ENCODE measurements around the gene CRELD2. TPM values are rescaled to one million over a fixed set of nuclear protein-coding genes. Genes with fewer than 3 reads are reported as not detected.

CRELD2 gene
- total RNA-seq, 1 experiment from 2014 or later, result 71.8 TPM

DNA sequence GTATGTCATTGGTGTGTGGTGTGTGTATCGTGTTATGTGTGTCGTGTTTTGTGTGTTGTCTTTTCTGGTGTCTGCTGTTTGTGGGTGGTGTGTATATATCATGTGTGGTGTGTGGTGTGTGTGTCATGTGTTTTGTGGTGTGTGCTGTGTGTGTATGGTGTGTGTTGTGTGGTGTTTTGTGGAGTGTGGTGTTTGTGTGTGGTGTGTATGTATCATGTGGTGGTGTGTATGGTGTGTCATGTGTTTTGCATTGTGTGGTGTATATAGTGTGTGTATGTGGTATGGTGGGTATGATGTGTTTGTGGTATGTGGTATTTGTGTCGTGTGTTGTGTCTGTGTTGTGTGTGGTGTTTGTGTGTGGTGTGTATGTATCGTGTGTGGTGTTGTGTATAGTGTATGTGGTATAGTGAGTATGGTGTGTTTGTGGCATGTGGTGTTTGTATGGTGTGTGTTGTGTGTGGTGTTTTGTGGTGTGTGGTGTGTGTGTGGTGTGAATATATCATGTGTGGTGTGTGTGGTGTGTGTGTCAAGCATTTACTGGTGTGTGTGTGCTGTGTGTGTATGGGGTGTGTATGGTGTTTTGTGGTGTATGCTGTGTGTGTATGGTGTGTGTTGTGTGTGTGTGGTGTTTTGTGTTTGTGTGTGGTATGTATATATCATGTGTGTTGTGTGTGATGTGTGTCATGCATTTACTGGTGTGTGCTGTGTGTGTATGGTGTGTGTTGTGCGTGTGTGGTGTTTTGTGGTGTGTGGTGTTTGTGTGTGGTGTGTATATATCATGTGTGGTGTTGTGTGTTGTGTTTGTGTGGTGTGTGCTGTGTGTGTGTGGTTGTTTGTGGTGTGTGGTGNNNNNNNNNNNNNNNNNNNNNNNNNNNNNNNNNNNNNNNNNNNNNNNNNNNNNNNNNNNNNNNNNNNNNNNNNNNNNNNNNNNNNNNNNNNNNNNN, 54.9 kb downstream of the CRELD2 start:
- Histone ChIP-seq H3K4me3 (no peak overlapping the region), H3K36me3 (no peaks in the 10 kb centered on the region), H3K27me3 (no peaks in the 10 kb centered on the region), H3K9me3 (no peaks in the 10 kb centered on the region)
- DNase-seq, result no peak

DNA sequence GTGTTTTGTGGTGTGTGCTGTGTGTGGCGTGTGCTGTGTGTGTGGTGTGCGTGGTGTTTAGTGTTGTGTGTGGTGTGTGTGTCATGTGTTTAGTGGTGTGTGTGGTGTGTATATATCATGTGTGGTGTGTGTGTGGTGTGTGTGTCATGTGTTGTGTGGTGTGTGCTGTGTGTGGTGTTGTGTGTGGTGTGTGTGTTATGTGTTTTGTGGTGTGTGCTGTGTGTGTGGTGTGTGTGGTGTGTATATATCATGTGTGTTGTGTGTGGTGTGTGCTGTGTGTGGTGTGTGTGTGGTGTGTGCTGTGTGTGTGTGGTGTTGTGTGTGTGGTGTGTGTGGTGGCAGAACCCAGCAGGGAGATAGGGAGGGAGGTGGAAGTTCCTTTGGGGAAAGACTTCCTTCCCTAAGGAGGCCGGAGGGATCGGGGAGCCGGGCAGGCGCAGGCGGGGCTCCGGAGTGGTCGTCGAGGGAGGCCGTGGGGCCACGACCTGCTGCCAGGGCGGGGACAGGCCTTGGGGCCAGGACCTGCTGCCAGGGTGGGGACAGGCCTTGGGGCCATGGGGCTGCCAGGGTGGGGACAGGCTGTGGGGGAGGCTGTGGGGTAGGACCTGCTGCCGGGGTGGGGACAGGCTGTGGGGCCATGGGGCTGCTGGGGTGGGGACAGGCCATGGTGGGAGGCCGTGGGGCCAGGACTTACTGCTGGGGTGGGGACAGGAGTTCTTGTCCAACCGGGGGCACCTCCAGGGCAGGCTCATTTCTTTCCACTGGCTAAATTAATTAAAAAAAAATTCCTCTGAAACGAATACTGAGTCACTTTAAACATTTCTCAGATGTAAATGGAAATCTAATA, 57.3 kb downstream of the CRELD2 start:
- H3K9me3 ChIP-seq, result peaks cover 3% of the 10 kb centered on the region; the same call in 1 of the 2 replicates
- DNase-seq, result no peak
- no peaks in the 10 kb centered on the region for H3K36me3 ChIP-seq
- H3K4me3 ChIP-seq, result no peak overlapping the region
- no peaks in the 10 kb centered on the region for H3K27me3 ChIP-seq

DNA sequence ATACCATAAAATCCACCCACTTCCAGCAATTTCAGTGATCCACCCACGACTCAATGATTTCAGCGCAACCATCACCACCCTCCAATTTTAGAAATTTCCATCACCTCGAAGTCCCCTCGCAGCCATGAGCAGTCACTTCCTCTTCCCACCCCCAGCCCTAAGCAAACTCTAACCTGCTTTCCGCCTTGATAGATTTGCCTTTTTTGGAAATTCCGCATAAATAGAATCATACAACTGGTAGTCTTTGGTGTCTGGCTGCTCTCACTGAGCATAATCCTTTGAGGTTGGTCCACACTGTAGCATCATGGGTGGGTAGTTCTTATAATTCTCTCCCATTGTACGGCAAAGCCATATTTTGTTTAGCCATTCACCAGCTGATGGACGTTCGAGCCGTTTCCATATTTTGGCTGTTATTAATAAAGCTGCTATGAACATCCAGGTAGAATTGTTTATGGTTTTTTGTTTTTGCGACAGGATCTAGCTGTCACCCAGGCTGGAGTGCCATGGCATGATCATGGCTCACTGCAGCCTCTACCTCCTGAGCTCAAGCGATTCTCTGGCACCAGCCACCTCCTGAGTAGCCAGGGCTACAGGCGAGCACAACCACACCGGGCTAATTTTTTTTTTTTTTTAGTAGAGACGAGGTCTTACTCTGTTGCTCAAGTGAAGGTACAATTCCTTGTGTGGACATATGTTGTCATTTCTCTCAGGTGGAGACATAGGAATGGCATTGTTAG, 58.2 kb downstream of the CRELD2 start:
- no peak for DNase-seq
- H3K4me3 ChIP-seq, result no peak overlapping the region
- H3K27me3 ChIP-seq, result no peaks in the 10 kb centered on the region
- H3K9me3 ChIP-seq, result peaks cover 3% of the 10 kb centered on the region; the same call in 1 of the 2 replicates
- no peaks in the 10 kb centered on the region for H3K36me3 ChIP-seq

Other genes starting within 250 kb of the CRELD2 start
- gene BRD1, start 90.8 kb upstream of the CRELD2 start, total RNA-seq (2014; rRNA removed; shearing (Covaris generic); ENCODE audit: low replicate concordance), result 17.3 and 18.0 TPM in 2 replicates
- gene ZBED4, start 64.8 kb upstream of the CRELD2 start, total RNA-seq (2014; rRNA removed; shearing (Covaris generic); ENCODE audit: low replicate concordance), result 5.8 and 9.4 TPM in 2 replicates
- 14.1 and 34.2 TPM in 2 replicates for gene ALG12, start 196 bp upstream of the CRELD2 start, total RNA-seq (2014; rRNA removed; shearing (Covaris generic); ENCODE audit: low replicate concordance)
- gene PIM3, start 42.1 kb downstream of the CRELD2 start, total RNA-seq (2014; rRNA removed; shearing (Covaris generic); ENCODE audit: low replicate concordance), result 29.3 and 37.1 TPM in 2 replicates
- not detected in 2 replicates for gene IL17REL, start 94.1 kb downstream of the CRELD2 start, total RNA-seq (2014; rRNA removed; shearing (Covaris generic); ENCODE audit: low replicate concordance)
- gene TTLL8, start 139.7 kb downstream of the CRELD2 start, total RNA-seq (2014; rRNA removed; shearing (Covaris generic); ENCODE audit: low replicate concordance), result not detected in 2 replicates
- gene MLC1, start 166.8 kb downstream of the CRELD2 start, total RNA-seq (2014; rRNA removed; shearing (Covaris generic); ENCODE audit: low replicate concordance), result not detected in 2 replicates
- not detected in 2 replicates for gene MOV10L1, start 171.4 kb downstream of the CRELD2 start, total RNA-seq (2014; rRNA removed; shearing (Covaris generic); ENCODE audit: low replicate concordance)